MCF 10A (cell line): ENCODE results near the gene DIPK1A. TPM values are rescaled to one million over a fixed set of nuclear protein-coding genes. Genes with fewer than 3 reads are reported as not detected.
"Not testable (repeated sequence)": the region's sequence is repeated elsewhere in the genome, so short reads cannot be mapped to it uniquely, and the experiment has no call there.

Source experiments
- BruUV-seq: library from RNA; stranded (reverse); fragments of 400-500 nt; replicated peaks from 2 replicates; lab custom pipeline; 2021; lab: Mats Ljungman, UMichigan
- CTCF ChIA-PET: fragments of 300-600 bp; sonication (Branson Sonifier 250); formaldehyde crosslinking; extraction: SDS; loops from one replicate; lab custom pipeline; 2021; ENCODE audit warnings: antibody characterized with exemption, inconsistent platforms; lab: Yijun Ruan, JAX
- POLR2A ChIA-PET: fragments of 300-600, 350-650 bp; sonication (Branson Sonifier 250); formaldehyde crosslinking; extraction: SDS; loops from one replicate; lab custom pipeline; 2020; ENCODE audit warnings: antibody characterized with exemption, inconsistent platforms; lab: Yijun Ruan, JAX
- DNase-seq: peaks from one replicate; pipeline ENCODE4 v3.0.0-alpha.2; 2018; ENCODE audit not compliant: unreplicated experiment
- H3K27ac Mint-ChIP-seq: one replicate; pipeline ENCODE4 v1.8.0; 2022; ENCODE audit warnings: mild to moderate bottlenecking, low read depth, mixed read lengths; ENCODE audit not compliant: unreplicated experiment
- H3K27me3 Mint-ChIP-seq: one replicate; pipeline ENCODE4 v1.8.0; 2022; ENCODE audit warnings: mixed read lengths; ENCODE audit not compliant: insufficient read depth, unreplicated experiment
- H3K36me3 Mint-ChIP-seq: one replicate; pipeline ENCODE4 v1.8.0; 2022; ENCODE audit warnings: mild to moderate bottlenecking, moderate library complexity, mixed read lengths; ENCODE audit not compliant: insufficient read depth, unreplicated experiment
- H3K4me1 Mint-ChIP-seq: one replicate; pipeline ENCODE4 v1.8.0; 2022; ENCODE audit warnings: mixed read lengths; ENCODE audit not compliant: insufficient read depth, unreplicated experiment
- H3K4me3 Mint-ChIP-seq: one replicate; pipeline ENCODE4 v1.8.0; 2022; ENCODE audit warnings: mild to moderate bottlenecking, moderate library complexity, mixed read lengths; ENCODE audit not compliant: unreplicated experiment
- H3K9me3 Mint-ChIP-seq: one replicate; pipeline ENCODE4 v1.8.0; 2022; ENCODE audit warnings: mixed read lengths; ENCODE audit not compliant: unreplicated experiment
- intact Hi-C: fragments of 100-400 bp; cut with micrococcal nuclease; formaldehyde crosslinking; loops from 2 replicates; pipeline ENCODE4 v1.14.1; 2022
- total RNA-seq: library from RNA; stranded (reverse); gene quantifications from 2 replicates; pipeline ENCODE4 v1.2.3, GENCODE V29; 2022
- TF ChIP-seq, protein P1 (sequence below): fragments of 200-600 bp; IDR thresholded peaks from one replicate; pipeline ENCODE4 v1.8.0; 2022; ENCODE audit warnings: antibody characterized with exemption, mild to moderate bottlenecking; ENCODE audit not compliant: unreplicated experiment

The DIPK1A gene
- total RNA-seq, 1 experiment from 2014 or later: 3.8 TPM

- TF ChIP-seq, protein P1, sequence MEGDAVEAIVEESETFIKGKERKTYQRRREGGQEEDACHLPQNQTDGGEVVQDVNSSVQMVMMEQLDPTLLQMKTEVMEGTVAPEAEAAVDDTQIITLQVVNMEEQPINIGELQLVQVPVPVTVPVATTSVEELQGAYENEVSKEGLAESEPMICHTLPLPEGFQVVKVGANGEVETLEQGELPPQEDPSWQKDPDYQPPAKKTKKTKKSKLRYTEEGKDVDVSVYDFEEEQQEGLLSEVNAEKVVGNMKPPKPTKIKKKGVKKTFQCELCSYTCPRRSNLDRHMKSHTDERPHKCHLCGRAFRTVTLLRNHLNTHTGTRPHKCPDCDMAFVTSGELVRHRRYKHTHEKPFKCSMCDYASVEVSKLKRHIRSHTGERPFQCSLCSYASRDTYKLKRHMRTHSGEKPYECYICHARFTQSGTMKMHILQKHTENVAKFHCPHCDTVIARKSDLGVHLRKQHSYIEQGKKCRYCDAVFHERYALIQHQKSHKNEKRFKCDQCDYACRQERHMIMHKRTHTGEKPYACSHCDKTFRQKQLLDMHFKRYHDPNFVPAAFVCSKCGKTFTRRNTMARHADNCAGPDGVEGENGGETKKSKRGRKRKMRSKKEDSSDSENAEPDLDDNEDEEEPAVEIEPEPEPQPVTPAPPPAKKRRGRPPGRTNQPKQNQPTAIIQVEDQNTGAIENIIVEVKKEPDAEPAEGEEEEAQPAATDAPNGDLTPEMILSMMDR: no peak
- ChIA-PET POLR2A (no interaction called here), CTCF (interaction anchor here (3.0 to 7.4 kb wide), 3 partner anchors 12 to 21 kb away, joined by 20 to 93 read pairs (median 24); partner anchors contain the start of gene DIPK1A)
- BruUV-seq: no TSS peak
- Mint-ChIP-seq H3K36me3 (no peaks in the 10 kb centered on the region), H3K27me3 (no peaks in the 10 kb centered on the region), H3K27ac (no peak overlapping the region), H3K9me3 (no peaks in the 10 kb centered on the region), H3K4me1 (no peaks in the 10 kb centered on the region), H3K4me3 (no peak overlapping the region)
- intact Hi-C loops: no loop called here
- DNase-seq: no peak
Observed at GRCh38 chr1:92973203-92973897, 12.1 kb upstream of the DIPK1A start.

DNA sequence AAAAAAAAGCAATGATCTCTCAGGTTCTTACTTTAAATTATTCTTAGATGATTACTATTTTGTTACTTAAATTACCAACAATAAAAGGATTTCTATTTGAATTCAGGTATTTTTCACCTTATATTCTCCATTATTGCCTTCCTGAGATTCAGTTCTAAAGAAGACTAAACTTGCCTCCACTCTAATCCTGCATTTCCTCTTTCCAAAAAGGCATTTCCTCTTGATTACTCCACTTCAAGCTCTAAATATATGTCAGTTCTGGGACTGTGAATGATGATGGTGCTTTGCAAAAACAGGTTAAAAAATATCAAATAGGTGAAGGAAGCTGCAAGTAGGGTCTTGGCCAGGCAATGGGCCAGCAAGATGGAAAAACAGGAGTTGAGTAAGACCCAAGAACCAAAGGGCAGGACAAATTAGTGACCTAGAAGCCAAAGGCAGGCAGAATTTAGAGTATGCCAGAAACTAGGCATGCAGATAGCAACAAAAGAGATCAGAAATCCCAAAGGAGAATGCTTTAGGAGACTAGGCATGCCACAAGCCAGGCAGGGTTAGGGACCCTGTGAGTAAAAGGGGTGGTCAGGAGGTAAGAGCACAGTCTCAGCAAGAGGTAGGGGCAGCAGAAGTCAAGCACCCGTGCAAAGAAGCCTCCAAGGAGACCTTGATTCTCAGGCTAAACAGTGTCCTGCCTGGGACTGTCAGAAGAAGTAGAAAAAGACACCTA lies 11.3 kb upstream of the DIPK1A start:
- H3K4me3 Mint-ChIP-seq: no peak overlapping the region
- DNase-seq: no peak
- TF ChIP-seq, protein P1: no peak
- ChIA-PET POLR2A (interaction anchor here (2.7 kb wide), 1 partner anchor 11 kb away, joined by 14 read pairs; the partner anchor contains the start of gene DIPK1A), CTCF (interaction anchor here (1.8 to 7.4 kb wide), 3 partner anchors 12 to 89 kb away, joined by 8 to 93 read pairs (median 20); partner anchors contain the start of gene DIPK1A)
- H3K27me3 Mint-ChIP-seq: no peaks in the 10 kb centered on the region
- no peaks in the 10 kb centered on the region for H3K4me1 Mint-ChIP-seq
- no peak overlapping the region for H3K27ac Mint-ChIP-seq
- no TSS peak for BruUV-seq
- H3K36me3 Mint-ChIP-seq: no peaks in the 10 kb centered on the region
- intact Hi-C loops: no loop called here
- no peaks in the 10 kb centered on the region for H3K9me3 Mint-ChIP-seq

GRCh38 chr1:92971932-92972331 lies 10.7 kb upstream of the DIPK1A start:
- H3K4me1 Mint-ChIP-seq, intact Hi-C loops, BruUV-seq, H3K27me3 Mint-ChIP-seq, H3K9me3 Mint-ChIP-seq, DNase-seq, H3K36me3 Mint-ChIP-seq, H3K4me3 Mint-ChIP-seq, H3K27ac Mint-ChIP-seq: not testable (repeated sequence)
- CTCF ChIA-PET: interaction anchor here (0.6 to 7.4 kb wide), 4 partner anchors 11 to 953 kb away, joined by 4 to 93 read pairs (median 14); partner anchors contain the start of gene DIPK1A
- POLR2A ChIA-PET: interaction anchor here (2.7 kb wide), 1 partner anchor 10 kb away, joined by 14 read pairs; the partner anchor contains the start of gene DIPK1A

DNA sequence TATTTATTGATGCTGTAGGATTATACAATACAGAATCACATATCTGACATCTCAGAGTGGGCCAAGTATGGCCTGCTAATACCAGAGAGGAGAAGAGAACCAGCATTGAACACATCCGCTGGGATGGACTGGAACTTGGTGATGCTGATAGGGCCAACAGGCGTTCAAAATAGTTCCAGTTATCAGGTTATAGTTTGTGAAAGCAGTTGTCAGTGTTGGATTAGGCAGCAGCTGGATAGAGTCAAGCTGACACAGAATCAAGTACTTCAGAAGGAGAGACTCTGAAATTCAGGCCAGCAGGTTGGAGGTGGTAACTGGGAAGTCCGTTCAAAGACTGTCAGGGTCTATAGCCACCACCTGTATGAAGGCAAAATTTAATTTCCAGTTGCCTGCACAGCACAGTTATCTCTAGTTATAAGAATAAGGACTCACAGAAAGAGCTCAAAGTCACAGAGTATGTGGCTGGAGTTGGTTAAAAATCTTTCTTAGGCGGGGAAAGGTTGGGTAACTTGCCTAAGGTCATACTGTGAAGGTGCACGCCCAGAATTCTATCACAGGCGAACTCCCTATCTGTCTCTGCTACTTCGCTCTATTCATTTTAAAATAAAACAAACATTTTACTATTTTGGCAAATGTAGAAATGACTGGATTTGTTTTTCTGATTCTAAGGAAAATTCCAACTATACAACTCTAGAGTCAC lies 9.9 kb upstream of the DIPK1A start:
- Mint-ChIP-seq H3K27me3 (no peaks in the 10 kb centered on the region), H3K9me3 (no peaks in the 10 kb centered on the region), H3K4me1 (no peaks in the 10 kb centered on the region), H3K27ac (no peak overlapping the region), H3K4me3 (no peak overlapping the region), H3K36me3 (no peaks in the 10 kb centered on the region)
- no peak for DNase-seq
- POLR2A ChIA-PET: interaction anchor here (2.7 kb wide), 1 partner anchor 9 kb away, joined by 14 read pairs; the partner anchor contains the start of gene DIPK1A
- TF ChIP-seq, protein P1: no peak
- intact Hi-C loops: no loop called here
- CTCF ChIA-PET: interaction anchor here (0.6 to 7.4 kb wide), 6 partner anchors 10 to 954 kb away, joined by 3 to 93 read pairs (median 6); partner anchors contain the start of gene DIPK1A
- BruUV-seq: no TSS peak
